Testis (tissue), 2 donors: Measurements from ENCODE around the gene GRAP.
"Not testable (repeated sequence)": the region's sequence is repeated elsewhere in the genome, so short reads cannot be mapped to it uniquely, and the experiment has no call there.

ENCODE experiments used
- POLR2A ChIP-seq: fragments of 450-650 bp; IDR thresholded peaks from one replicate; pipeline ENCODE4 v1.6.1; 2017; ENCODE audit warnings: antibody characterized with exemption, mild to moderate bottlenecking, moderate library complexity
- TF ChIP-seq, protein P1 (sequence below), 3 experiments: fragments of 450-650 bp in 2 of 3; fragments of 200-600 bp in 1 of 3; sonication (generic) in 1 of 3; IDR thresholded peaks; one replicate each; pipeline ENCODE4 v1.5.1; 2016 to 2019; ENCODE audit warnings: antibody characterized with exemption in 3 of 3, mild to moderate bottlenecking in 2 of 3, moderate library complexity in 1 of 3

GRCh38 chr17:19042369-19042768, 4.4 kb downstream of the GRAP start:
- TF ChIP-seq, protein P1, sequence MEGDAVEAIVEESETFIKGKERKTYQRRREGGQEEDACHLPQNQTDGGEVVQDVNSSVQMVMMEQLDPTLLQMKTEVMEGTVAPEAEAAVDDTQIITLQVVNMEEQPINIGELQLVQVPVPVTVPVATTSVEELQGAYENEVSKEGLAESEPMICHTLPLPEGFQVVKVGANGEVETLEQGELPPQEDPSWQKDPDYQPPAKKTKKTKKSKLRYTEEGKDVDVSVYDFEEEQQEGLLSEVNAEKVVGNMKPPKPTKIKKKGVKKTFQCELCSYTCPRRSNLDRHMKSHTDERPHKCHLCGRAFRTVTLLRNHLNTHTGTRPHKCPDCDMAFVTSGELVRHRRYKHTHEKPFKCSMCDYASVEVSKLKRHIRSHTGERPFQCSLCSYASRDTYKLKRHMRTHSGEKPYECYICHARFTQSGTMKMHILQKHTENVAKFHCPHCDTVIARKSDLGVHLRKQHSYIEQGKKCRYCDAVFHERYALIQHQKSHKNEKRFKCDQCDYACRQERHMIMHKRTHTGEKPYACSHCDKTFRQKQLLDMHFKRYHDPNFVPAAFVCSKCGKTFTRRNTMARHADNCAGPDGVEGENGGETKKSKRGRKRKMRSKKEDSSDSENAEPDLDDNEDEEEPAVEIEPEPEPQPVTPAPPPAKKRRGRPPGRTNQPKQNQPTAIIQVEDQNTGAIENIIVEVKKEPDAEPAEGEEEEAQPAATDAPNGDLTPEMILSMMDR (IDR thresholded peaks at IDR 0.05): not testable (repeated sequence)
- TF ChIP-seq POLR2A: not testable (repeated sequence)
